ENCODE data around the gene PROP1. TPM values are rescaled to one million over a fixed set of nuclear protein-coding genes. Genes with fewer than 3 reads are reported as not detected.
"Not testable (repeated sequence)": the region's sequence is repeated elsewhere in the genome, so short reads cannot be mapped to it uniquely, and the experiment has no call there.

PROP1 gene
- total and polyA plus RNA-seq, 4 donors, result not detected

GRCh38 chr5:177949065-177949464 lies 47.0 kb downstream of the PROP1 start:
- H3K4me3 ChIP-seq (ENCODE audit: low read depth, low read length); H3K36me3 ChIP-seq (ENCODE audit: control insufficient read depth, insufficient read depth, low read length); DNase-seq (ENCODE audit: low read depth in 4 of 6, low spot score in 6 of 6); H3K27ac ChIP-seq (ENCODE audit: low read depth, low read length); H3K4me1 ChIP-seq (ENCODE audit: control insufficient read depth, insufficient read depth, low read length); H3K27me3 ChIP-seq (ENCODE audit: control insufficient read depth, insufficient read depth, low read length); H3K9me3 ChIP-seq (ENCODE audit: control insufficient read depth, insufficient read depth, low read length): not testable (repeated sequence)
- no CpG with 5 or more reads among the region's 17 CpGs for WGBS (ENCODE audit: insufficient coverage)

DNA sequence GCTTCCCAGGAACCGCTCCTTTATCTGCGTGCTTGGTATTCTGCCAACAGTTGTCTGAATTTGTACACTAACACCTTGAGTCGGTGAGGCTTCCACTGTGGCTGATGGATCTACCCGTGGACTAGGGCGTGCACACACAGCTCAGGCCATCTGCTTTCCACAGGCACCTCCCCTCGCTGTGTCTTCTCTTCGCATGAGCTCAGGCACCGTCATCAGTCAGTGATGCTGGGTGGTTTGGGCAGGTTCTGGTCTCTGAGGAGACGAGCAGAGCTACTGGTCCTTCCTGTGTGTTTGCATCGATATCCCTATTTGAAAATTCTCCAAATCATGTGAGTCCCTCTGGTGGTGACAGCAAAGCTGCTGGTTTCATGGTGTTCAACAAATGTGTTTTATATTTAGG lies 48.1 kb downstream of the PROP1 start:
- not testable (repeated sequence) for H3K9me3 ChIP-seq (ENCODE audit: control insufficient read depth, insufficient read depth, low read length); H3K4me3 ChIP-seq (ENCODE audit: low read depth, low read length); H3K36me3 ChIP-seq (ENCODE audit: control insufficient read depth, insufficient read depth, low read length); H3K27ac ChIP-seq (ENCODE audit: low read depth, low read length); H3K4me1 ChIP-seq (ENCODE audit: control insufficient read depth, insufficient read depth, low read length); H3K27me3 ChIP-seq (ENCODE audit: control insufficient read depth, insufficient read depth, low read length)
- peak in 4 of 6 donors; percentile 2 to 60 (median 20) for DNase-seq (ENCODE audit: low read depth in 4 of 6, low spot score in 6 of 6)
- 46% methylated on average over 9 of the region's 10 CpGs for WGBS (ENCODE audit: insufficient coverage)

DNA sequence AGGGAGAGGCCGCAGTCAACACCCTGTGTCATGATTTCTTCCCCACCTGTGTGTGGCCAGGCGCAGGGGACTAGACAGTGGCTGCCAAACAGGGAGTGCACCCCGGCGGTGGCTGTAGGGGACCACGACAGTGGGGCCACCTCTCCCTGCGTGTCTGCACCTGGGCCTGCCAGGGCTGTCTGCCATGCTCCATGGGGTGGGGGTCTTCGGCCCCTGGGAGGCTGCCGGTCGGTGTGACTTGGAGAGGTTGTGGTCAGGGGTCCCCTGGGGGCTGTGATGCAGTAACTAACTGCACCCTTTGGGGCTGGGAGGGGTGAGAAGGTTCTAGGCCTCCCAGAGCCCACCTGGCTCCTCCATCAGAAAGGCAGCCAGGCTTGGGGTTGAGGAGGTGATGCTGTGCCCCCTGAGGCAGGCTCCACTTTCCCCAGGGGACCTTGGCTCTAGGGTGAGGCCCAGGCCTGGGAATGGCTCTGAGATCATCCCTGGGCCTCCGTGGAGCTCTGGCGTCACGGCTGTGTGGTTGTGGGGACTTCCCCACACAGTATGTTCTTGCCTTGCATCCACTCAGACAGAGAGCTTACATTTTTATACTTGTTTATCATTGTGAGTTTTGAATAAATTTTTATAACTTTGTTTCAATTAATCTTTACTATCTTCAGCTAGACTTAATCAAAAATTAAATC lies 50.3 kb downstream of the PROP1 start:
- H3K27ac ChIP-seq (ENCODE audit: low read depth, low read length); H3K4me3 ChIP-seq (ENCODE audit: low read depth, low read length): not testable (repeated sequence)
- WGBS (ENCODE audit: insufficient coverage), result no CpG with 5 or more reads among the region's 12 CpGs

GRCh38 chr5:177945145-177945544 lies 50.9 kb downstream of the PROP1 start:
- H3K4me3 ChIP-seq (ENCODE audit: low read depth, low read length); H3K27me3 ChIP-seq (ENCODE audit: control insufficient read depth, insufficient read depth, low read length); DNase-seq (ENCODE audit: low read depth in 4 of 6, low spot score in 6 of 6); H3K36me3 ChIP-seq (ENCODE audit: control insufficient read depth, insufficient read depth, low read length); H3K9me3 ChIP-seq (ENCODE audit: control insufficient read depth, insufficient read depth, low read length); H3K4me1 ChIP-seq (ENCODE audit: control insufficient read depth, insufficient read depth, low read length); H3K27ac ChIP-seq (ENCODE audit: low read depth, low read length): not testable (repeated sequence)
- WGBS (ENCODE audit: insufficient coverage), result 93% methylated on average over 11 of the region's 13 CpGs

More for the DNA sequence above, 50.3 kb downstream of the PROP1 start:
- not testable (repeated sequence) for H3K27me3 ChIP-seq (ENCODE audit: control insufficient read depth, insufficient read depth, low read length); DNase-seq (ENCODE audit: low read depth in 4 of 6, low spot score in 6 of 6); H3K4me1 ChIP-seq (ENCODE audit: control insufficient read depth, insufficient read depth, low read length); H3K9me3 ChIP-seq (ENCODE audit: control insufficient read depth, insufficient read depth, low read length); H3K36me3 ChIP-seq (ENCODE audit: control insufficient read depth, insufficient read depth, low read length)

GRCh38 chr5:177943805-177944736 lies 52.0 kb downstream of the PROP1 start:
- H3K36me3 ChIP-seq (ENCODE audit: control insufficient read depth, insufficient read depth, low read length); H3K27ac ChIP-seq (ENCODE audit: low read depth, low read length); H3K9me3 ChIP-seq (ENCODE audit: control insufficient read depth, insufficient read depth, low read length); H3K4me1 ChIP-seq (ENCODE audit: control insufficient read depth, insufficient read depth, low read length); H3K4me3 ChIP-seq (ENCODE audit: low read depth, low read length); DNase-seq (ENCODE audit: low read depth in 4 of 6, low spot score in 6 of 6); H3K27me3 ChIP-seq (ENCODE audit: control insufficient read depth, insufficient read depth, low read length): not testable (repeated sequence)
- 1% methylated on average over 18 of the region's 66 CpGs for WGBS (ENCODE audit: insufficient coverage)

GRCh38 chr5:177942896-177943295 lies 53.1 kb downstream of the PROP1 start:
- not testable (repeated sequence) for H3K4me3 ChIP-seq (ENCODE audit: low read depth, low read length); DNase-seq (ENCODE audit: low read depth in 4 of 6, low spot score in 6 of 6); H3K36me3 ChIP-seq (ENCODE audit: control insufficient read depth, insufficient read depth, low read length); H3K4me1 ChIP-seq (ENCODE audit: control insufficient read depth, insufficient read depth, low read length); H3K9me3 ChIP-seq (ENCODE audit: control insufficient read depth, insufficient read depth, low read length); H3K27me3 ChIP-seq (ENCODE audit: control insufficient read depth, insufficient read depth, low read length); H3K27ac ChIP-seq (ENCODE audit: low read depth, low read length)
- no CpG with 5 or more reads among the region's 3 CpGs for WGBS (ENCODE audit: insufficient coverage)

Other genes with a start within 250 kb of the PROP1 start
- 1 to 10 TPM; 5.7 to 5.8 TPM for gene FAM153A, start 213.3 kb downstream of the PROP1 start, total RNA-seq
- 1 to 10 TPM; 1.8 to 8.6 TPM for gene FAM153A, start 213.3 kb downstream of the PROP1 start, polyA plus RNA-seq (ENCODE audit: insufficient read length in 2 of 2)
- gene N4BP3, start 117.3 kb upstream of the PROP1 start, total RNA-seq, result 1 to 10 TPM; 5.5 to 6.1 TPM
- 10 to 100 TPM; 10.3 to 11.3 TPM for gene N4BP3, start 117.3 kb upstream of the PROP1 start, polyA plus RNA-seq (ENCODE audit: insufficient read length in 2 of 2)
- 10 to 100 TPM; 17.7 to 27.7 TPM for gene RMND5B, start 134.8 kb upstream of the PROP1 start, total RNA-seq
- gene RMND5B, start 134.8 kb upstream of the PROP1 start, polyA plus RNA-seq (ENCODE audit: insufficient read length in 2 of 2), result 10 to 100 TPM; 38.6 to 43.8 TPM
- gene NHP2, start 157.6 kb upstream of the PROP1 start, total RNA-seq, result 100 to 1,000 TPM in 1 of 2 donors, 10 to 100 TPM in 1; 58.5 to 112 TPM
- 100 to 1,000 TPM; 155 TPM for gene NHP2, start 157.6 kb upstream of the PROP1 start, polyA plus RNA-seq (ENCODE audit: insufficient read length in 2 of 2)
- gene GMCL2, start 191.1 kb upstream of the PROP1 start, total RNA-seq, result not detected
- gene GMCL2, start 191.1 kb upstream of the PROP1 start, polyA plus RNA-seq (ENCODE audit: insufficient read length in 2 of 2), result under 1 TPM in 1 of 2 donors, not detected in 1; 0.10 TPM
- gene HNRNPAB, start 208.3 kb upstream of the PROP1 start, total RNA-seq, result 10 to 100 TPM; 30.8 to 49.0 TPM
- gene HNRNPAB, start 208.3 kb upstream of the PROP1 start, polyA plus RNA-seq (ENCODE audit: insufficient read length in 2 of 2), result 100 to 1,000 TPM; 123 to 128 TPM
- gene PHYKPL, start 236.6 kb upstream of the PROP1 start, total RNA-seq, result 10 to 100 TPM; 24.1 to 59.7 TPM
- gene PHYKPL, start 236.6 kb upstream of the PROP1 start, polyA plus RNA-seq (ENCODE audit: insufficient read length in 2 of 2), result 10 to 100 TPM; 42.9 to 78.0 TPM